ENCODE measurements around the gene ATP1B1.
"Not testable (repeated sequence)": the region's sequence is repeated elsewhere in the genome, so short reads cannot be mapped to it uniquely, and the experiment has no call there.

ATP1B1 gene

DNA sequence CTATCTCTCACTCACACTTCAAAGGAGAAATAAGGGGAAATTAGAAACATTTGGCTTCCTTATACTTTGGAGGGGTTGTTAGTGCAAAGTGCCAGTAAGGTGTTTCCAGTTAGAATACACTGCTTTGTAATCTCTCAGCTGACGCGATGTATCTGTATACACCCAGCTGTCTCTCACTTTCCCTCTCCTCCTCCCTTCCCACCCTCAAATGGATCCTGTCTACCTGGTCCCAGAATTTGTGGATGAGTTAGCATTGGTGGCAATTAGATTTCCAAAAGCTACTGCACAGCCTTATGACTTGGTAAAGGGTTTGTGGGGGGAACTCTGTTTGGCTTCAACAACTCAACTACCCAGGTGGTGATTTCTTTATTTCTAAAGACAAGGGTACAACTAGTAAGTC is 10.5 kb downstream of the ATP1B1 start:
- no peak for DNase-seq (ENCODE audit: low read depth)

- DNase-seq (ENCODE audit: low read depth) = no peak
Observed at GRCh38 chr1:169117599-169117998, 11.1 kb downstream of the ATP1B1 start.

- DNase-seq (ENCODE audit: low read depth) = no peak
Observed at GRCh38 chr1:169118227-169118626, 11.7 kb downstream of the ATP1B1 start.

DNA sequence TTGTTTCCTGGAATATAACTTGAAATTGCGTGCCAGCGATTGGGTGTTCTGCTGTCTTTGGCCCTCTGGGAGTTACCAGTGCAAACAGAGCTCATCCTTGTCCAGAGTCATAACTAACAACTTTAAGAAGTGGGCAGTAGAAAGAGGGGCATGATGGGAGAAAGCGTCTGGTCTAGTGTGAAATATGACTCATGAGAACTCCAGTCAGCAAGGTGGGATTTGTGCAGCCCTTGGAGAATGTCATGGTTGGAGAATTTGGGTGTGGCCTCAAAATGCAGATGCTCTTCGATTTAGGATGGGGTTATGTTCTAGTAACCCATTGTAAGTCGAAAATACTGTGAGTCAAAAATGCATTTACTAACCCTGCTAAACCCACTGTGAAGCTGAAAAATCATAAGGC is 12.9 kb downstream of the ATP1B1 start:
- DNase-seq (ENCODE audit: low read depth) = no peak

DNA sequence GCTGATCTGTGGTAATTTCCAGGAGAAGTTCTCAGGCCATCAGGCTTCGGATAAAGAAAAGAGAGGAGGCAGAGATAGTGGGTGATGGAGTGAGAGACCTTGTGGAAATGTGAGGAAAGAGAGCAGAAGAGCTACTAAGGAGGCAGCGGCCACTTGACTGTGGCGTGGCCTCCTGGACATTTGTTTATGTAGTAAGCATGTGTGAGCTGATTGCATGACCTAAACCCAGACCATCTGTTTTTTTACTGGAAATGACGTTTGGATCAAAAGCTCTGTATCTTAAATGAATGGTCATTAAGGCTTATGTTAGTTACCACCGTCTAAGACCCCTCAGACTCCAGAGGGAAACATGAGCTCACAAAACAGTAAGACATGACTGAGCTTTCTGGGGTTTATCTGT is 13.6 kb downstream of the ATP1B1 start:
- no peak for DNase-seq (ENCODE audit: low read depth)

DNA sequence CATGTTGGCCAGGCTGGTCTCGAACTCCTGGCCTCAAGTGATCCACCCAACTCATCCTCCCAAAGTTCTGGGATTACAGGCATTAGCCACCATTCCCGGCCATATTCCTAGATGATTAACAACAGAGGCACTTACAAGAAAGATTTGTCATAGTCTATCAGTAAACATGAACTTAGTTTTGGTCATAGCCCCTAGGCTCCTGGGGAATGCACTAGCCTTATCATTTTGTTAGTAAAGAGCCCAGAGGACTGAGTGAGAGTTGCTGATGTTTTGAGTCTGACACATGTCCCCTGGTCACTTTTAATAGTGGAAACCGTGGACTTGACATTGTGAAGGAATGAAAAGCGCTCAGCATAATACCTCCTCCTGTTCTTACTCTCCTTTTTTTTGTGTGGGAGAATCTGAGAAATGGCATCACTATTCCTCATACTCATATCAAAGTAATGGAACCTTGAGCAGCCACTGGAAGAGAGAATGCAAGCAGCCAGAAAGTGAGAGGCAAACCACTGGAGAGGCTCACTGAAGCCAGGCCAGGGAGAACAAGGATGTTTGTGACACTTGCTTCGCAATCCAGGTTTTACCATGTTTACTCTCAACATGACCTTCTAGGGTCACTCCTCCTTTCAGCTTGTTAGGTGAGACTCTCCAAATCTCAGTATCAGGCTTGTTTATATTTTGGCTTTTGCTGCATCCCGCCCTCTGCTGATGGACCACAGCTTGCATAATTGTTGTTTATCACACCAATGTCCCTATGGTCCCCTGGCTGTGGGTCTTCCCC is 14.8 kb downstream of the ATP1B1 start:
- no peak for DNase-seq (ENCODE audit: low read depth)

DNA sequence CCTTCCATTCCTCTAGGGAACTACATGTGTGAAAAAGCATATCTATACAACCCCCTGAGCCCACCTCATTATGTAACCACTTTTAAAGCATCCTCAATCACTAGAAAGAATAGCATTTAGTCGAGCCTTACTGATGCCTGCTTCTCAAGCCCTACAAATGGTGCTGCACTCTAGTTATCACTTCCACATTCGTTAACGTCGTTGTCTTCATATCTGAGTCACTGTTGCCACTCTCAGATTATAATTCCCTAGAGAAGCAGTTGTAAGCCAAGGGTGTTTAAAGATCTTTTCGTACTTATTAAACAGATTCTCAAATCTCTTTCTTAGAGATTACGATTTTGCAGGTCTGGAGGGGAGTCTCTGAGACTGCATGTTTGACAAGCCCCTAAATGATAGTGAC is 16.5 kb downstream of the ATP1B1 start:
- DNase-seq (ENCODE audit: low read depth) = no peak

DNA sequence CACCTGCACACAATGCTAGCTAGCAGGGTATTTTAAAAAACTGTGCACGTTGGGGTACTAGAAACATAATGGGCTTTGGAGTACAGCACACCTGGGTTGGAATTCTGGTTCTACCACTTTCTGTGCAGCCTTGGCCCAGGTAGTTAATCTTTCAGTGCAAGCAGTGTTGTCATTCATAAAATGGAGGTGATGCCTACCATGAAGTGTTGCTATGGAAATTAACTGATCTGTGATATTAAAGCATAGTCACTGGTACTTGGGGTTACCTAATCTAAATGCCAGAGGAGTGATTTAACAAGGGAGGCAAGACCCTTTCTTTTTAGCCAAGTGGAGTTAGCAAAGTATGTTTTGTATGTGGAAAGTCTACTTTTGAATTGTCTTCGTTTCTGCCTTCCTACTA is 18.0 kb downstream of the ATP1B1 start:
- DNase-seq (ENCODE audit: low read depth) = no peak

DNA sequence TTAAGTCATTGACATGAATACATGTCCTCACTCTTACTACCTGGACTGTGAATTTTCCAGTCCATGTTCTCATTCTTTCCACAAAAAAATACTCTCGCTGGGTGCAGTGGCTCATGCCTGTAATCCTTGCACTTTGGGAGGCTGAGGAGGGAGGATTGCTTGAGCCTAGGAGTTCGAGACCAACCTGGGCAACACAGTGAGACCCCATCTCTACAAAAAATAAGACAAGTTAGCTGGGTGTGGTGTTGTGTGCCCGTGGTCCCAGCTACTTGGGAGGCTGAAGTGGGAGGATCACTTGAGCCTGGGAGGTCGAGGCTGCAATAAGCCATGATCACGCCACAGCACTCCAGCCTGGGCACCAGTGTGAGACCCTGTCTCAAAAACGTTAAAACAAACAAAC is 19.1 kb downstream of the ATP1B1 start:
- DNase-seq (ENCODE audit: low read depth) = not testable (repeated sequence)

DNA sequence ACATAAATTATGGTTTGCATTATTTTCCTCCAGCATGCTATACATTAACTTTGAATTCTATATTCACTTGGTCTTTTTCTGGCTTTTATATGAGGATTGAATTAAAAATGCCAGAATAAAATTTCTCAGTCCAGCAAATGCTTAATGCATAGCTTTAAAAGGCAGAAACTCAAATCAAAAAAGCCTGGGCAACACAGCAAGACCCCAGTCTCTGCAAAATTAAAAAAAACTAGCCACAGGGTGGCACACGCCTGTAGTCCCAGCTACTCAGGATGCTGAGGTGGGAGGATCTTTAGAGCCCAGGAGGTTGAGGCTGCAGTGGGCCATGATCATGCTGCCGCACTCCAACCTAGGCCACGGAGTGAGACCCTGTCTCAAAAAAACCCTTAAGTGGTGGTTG is 19.8 kb downstream of the ATP1B1 start:
- DNase-seq (ENCODE audit: low read depth) = no peak

GRCh38 chr1:169127305-169127704 is 20.8 kb downstream of the ATP1B1 start:
- no peak for DNase-seq (ENCODE audit: low read depth)

DNA sequence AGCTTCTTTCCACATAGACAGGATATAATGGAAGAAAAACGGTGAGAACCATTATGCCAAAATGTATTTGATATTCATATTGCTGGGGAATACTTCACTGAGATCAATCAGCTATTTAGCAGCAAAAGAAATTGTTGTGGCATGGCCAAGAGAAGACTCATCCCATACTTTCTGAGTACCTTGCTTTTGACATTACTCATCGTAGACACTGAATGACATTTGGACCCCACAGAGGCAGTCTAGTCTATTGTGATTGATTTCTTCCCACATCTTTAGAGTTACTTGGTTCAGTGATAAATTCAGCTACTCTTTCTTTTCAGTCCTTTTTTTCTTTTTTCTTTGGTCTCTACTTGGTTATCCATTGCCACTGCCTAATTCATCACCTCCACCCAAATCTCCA is 22.1 kb downstream of the ATP1B1 start:
- no peak for DNase-seq (ENCODE audit: low read depth)

DNA sequence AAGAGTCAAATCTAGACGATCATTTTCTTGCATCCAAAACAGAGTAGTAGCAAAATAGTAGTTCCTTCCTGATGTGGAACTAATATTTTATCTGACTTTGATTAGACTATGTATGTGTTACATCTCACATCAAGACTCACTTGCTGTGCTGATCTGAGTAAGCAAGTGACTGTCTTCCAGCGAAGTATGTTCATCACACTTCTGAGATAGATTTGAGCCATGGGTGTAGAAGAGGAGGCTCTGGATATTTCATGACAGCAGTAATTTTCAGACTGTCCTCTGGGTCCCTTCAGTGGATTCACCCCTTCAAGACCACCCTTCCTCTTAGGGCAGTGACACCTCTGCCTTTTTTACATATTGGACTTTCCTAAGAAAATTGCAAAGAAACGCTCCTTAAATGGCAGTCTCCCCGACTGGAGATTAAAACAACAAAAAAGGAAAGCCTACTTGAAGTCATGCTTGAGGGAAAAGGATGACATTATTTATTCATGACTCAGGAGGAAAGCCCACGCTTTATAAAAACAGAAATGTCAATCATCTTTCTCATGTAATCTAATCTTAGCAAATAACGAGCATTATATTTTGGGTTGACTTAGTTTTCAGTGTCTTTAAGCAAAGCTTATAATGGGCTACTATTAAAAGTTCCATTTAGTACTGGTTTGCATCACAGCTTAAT is 22.8 kb downstream of the ATP1B1 start:
- no peak for DNase-seq (ENCODE audit: low read depth)

DNA sequence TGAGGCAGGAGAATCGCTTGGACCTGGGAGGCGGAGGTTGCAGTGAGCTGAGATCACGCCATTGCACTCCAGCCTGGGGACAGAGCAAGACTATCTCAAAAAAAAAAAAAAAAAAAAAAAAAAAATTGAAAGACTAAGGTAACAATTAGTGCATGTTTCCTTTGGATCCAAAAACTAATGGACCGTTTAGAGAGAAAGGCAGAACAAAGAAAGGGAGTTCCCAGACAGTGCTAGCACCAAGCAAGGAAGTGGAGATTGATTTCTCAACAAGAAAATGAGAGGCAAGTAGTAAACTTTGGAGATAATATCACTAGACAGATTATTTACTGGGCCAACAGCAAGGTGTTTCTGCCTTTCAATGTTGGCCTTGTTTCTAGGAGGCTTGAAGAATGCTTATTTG is 24.2 kb downstream of the ATP1B1 start:
- DNase-seq (ENCODE audit: low read depth) = no peak

DNA sequence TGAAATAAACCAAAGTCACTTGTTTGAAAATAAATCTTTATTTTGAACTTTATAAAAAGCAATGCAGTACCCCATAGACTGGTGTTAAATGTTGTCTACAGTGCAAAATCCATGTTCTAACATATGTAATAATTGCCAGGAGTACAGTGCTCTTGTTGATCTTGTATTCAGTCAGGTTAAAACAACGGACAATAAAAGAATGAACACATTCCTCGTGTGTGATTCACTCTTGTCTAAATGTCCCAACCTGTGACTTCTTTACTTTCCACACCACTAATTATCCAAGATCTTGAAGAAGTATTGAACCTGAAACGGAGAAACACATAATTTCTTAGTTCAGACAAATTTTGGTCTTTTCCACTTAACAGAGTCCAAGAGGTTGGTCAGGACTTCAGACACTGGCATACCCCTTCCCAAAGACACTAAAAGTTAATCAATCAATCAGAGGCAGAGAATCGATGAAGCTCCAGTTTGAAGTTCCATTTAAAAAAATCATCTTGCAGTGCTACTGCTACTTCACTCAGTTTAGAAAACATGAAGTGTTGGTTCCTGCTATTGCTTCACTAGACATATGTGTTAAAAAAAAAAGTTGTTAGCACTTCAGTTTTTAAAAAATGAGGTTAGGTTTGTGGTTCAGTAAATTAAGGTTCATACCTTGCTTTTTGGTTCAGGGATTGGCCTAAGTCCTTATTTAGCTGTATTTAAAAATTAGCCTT is 26.2 kb downstream of the ATP1B1 start:
- DNase-seq (ENCODE audit: low read depth) = no peak

DNA sequence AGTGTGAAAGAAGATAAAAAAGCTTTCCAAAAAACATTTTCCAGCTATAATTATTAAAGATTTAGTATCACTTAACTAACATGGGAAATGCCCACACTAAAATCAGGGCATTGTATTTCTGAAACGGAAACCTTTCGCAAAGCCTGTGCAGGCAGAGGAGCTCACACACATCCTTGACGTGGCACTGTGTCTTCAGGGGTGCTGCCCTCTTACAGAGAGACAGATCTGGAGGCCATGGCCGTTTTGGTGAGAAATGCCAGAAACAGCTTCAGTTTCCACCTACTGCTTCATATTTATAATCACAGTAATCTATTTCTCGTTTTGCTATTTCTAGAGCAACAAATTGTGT is 26.7 kb downstream of the ATP1B1 start:
- DNase-seq (ENCODE audit: low read depth) = no peak

- no peak for DNase-seq (ENCODE audit: low read depth)
Observed at GRCh38 chr1:169133801-169134502, 27.5 kb downstream of the ATP1B1 start.

- no peak for DNase-seq (ENCODE audit: low read depth)
Observed at GRCh38 chr1:169137357-169137756, 30.9 kb downstream of the ATP1B1 start.

DNA sequence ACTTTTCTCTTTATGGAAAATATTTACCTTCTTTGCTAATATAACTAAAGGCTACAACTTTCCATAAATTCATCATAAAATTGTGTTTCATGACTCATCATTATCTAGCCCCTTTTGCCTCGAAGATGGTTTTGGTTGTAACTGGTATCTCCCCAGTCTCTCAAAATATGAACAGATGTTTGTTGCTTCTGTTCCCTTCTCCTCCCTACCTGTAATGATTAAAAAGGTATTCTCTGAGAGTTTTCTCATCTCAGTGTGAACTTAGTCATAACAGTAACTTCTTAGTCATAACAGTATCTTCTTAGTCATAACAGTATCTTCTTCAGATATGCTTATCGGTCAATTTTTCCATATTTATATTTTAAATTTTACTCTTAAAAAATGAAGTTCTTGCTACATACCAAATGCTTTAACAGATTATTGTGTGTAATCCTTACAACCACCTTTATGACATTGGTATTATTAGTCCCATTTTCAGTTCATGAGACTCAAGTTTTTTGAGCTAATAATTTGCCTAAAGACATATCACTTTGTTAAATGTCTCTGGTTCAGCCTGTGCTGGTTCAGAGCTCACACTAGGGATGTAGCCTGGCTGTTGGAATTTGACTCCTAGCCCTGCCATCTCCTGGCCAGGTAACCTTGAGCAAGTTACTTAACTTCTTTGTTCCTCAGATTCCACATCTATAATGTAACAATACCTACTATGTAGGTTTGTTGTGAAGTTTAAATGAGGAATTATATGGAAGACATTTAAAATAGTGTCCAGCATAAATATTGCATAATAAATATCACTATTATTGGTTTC is 32.6 kb downstream of the ATP1B1 start:
- DNase-seq (ENCODE audit: low read depth) = no peak

DNA sequence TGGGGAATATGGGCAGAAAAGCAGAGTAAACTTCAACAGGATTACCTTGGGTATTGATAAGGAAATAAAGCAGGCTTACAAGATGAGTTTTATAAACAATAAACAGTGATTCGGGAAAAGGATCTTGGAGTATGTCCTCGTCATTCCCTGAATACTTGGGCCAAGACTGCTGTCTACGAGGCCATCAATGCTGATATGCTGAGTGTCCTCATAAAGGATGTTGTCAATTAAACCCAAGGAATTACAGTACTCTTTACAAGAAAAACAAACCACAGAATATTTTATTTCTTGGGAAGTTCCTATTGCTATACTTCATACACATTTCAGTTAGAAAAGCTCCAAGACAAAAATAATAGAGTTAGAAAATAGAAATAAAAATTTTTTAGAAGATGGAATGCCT is 34.9 kb downstream of the ATP1B1 start:
- no peak for DNase-seq (ENCODE audit: low read depth)

GRCh38 chr1:169142129-169142528 is 35.6 kb downstream of the ATP1B1 start:
- no peak for DNase-seq (ENCODE audit: low read depth)

DNA sequence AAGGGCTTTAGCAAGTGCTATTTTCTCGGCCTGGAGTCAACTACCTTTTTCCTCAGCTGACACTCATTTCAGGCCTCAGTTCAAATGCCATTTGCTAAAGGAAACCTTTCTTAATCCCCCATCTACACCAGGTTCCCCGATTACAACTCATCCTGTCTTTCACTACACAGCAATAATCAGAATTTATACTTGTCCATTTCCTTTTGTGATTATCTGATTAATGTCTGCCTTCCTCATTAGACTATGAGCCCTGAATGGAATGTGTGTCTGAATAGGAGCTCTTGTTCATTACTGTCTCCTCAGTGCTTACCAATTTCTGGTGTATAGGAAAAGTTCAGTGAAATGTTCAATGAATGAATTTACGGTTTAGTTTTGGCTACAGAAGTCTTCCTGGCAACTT is 36.9 kb downstream of the ATP1B1 start:
- no peak for DNase-seq (ENCODE audit: low read depth)

Data from stimulated activated CD8-positive, alpha-beta memory T cell treated with anti-CD3 and anti-CD28 coated beads, Interleukin-12 subunit alpha, Interleukin-12 subunit beta, amount 100 ng/mL, for 4 hours (primary cell).